SK-N-SH (cell line): ENCODE measurements around the gene DPP10. TPM values are rescaled to one million over a fixed set of nuclear protein-coding genes. Genes with fewer than 3 reads are reported as not detected.
"Not testable (repeated sequence)": the region's sequence is repeated elsewhere in the genome, so short reads cannot be mapped to it uniquely, and the experiment has no call there.

Source experiments
- CTCF ChIA-PET: fragments of 300-600, 350-600 bp; formaldehyde crosslinking; extraction: SDS; loops from one replicate; lab custom pipeline; 2021; lab: Yijun Ruan, JAX
- POLR2A ChIA-PET: fragments of 350-600 bp; sonication (Branson Sonifier 250); formaldehyde crosslinking; extraction: SDS; loops from one replicate; lab custom pipeline; 2020; ENCODE audit warnings: antibody characterized with exemption, inconsistent platforms; lab: Yijun Ruan, JAX
- DNase-seq: peaks from one replicate; pipeline ENCODE4 v3.0.0; 2012
- H2AFZ ChIP-seq: fragments of 200-600 bp; sonication (generic); 2 replicates; pipeline ENCODE4 v1.8.1; 2016; ENCODE audit warnings: antibody characterized with exemption, mild to moderate bottlenecking, low read depth
- H3F3A ChIP-seq: fragments of 200-600 bp; sonication (generic); replicated peaks from 2 replicates; pipeline ENCODE3; 2016; ENCODE audit warnings: antibody characterized with exemption, mild to moderate bottlenecking; ENCODE audit not compliant: insufficient read depth
- H3K27ac ChIP-seq, 2 experiments: fragments of 200-500 bp in 1 of 2; fragments of 200-600 bp in 1 of 2; sonication (Bioruptor generic) in 1 of 2; sonication (generic), shearing (Covaris generic) in 1 of 2; 2 replicates each; pipeline versions ENCODE4 v1.5.1 to v1.6.1; 2014 to 2016; ENCODE audit warnings: low read depth in 2 of 2, inconsistent platforms in 1 of 2, low read length in 1 of 2, mild to moderate bottlenecking in 1 of 2, mixed read lengths in 1 of 2
- H3K27me3 ChIP-seq: fragments of 200-600 bp; sonication (generic), shearing (Covaris generic); 2 replicates; pipeline ENCODE4 v1.6.1; 2016; ENCODE audit warnings: mixed run types; ENCODE audit not compliant: insufficient read depth
- H3K36me3 ChIP-seq, 2 experiments: fragments of 200-500 bp in 1 of 2; fragments of 200-600 bp in 1 of 2; sonication (Bioruptor generic) in 1 of 2; sonication (generic) in 1 of 2; replicated peaks in 1 of 2; 2 replicates each; pipeline versions ENCODE3 to v1.5.1; 2014 to 2016; ENCODE audit warnings: low read length in 1 of 2, mild to moderate bottlenecking in 1 of 2; ENCODE audit not compliant: insufficient read depth in 2 of 2, control insufficient read depth in 1 of 2
- H3K4me1 ChIP-seq, 2 experiments: fragments of 200-500 bp in 1 of 2; fragments of 200-600 bp in 1 of 2; sonication (Bioruptor generic) in 1 of 2; sonication (generic), shearing (Covaris generic) in 1 of 2; 2 replicates each; pipeline versions ENCODE4 v1.5.1 to v1.6.1; 2014 to 2016; ENCODE audit warnings: low read depth in 1 of 2, low read length in 1 of 2, mixed run types in 1 of 2; ENCODE audit not compliant: insufficient read depth in 2 of 2, control insufficient read depth in 1 of 2
- H3K4me2 ChIP-seq: fragments of 200-600 bp; sonication (generic), shearing (Covaris generic); 2 replicates; pipeline ENCODE4 v1.6.1; 2017; ENCODE audit warnings: mixed run types
- H3K4me3 ChIP-seq, 2 experiments: fragments of 200-500 bp in 1 of 2; fragments of 200-600 bp in 1 of 2; sonication (Bioruptor generic) in 1 of 2; sonication (generic), shearing (Covaris generic) in 1 of 2; 2 replicates each; pipeline versions ENCODE4 v1.5.1 to v1.8.1; 2014 to 2016; ENCODE audit warnings: low read depth in 2 of 2, inconsistent platforms in 1 of 2, low read length in 1 of 2, mild to moderate bottlenecking in 1 of 2, mixed read lengths in 1 of 2, moderate library complexity in 1 of 2
- H3K79me2 ChIP-seq: fragments of 200-600 bp; sonication (generic); 2 replicates; pipeline ENCODE4 v1.8.1; 2017; ENCODE audit warnings: mild to moderate bottlenecking; ENCODE audit not compliant: insufficient read depth
- H3K9ac ChIP-seq: fragments of 200-600 bp; sonication (generic); 2 replicates; pipeline ENCODE4 v1.6.1; 2017; ENCODE audit warnings: mixed run types
- H3K9me2 ChIP-seq: fragments of 200-600 bp; sonication (generic); 2 replicates; pipeline ENCODE4 v1.6.1; 2017; ENCODE audit warnings: mixed run types
- H3K9me3 ChIP-seq: fragments of 200-600 bp; sonication (generic); 2 replicates; pipeline ENCODE4 v1.6.1; 2017; ENCODE audit warnings: mixed run types, mild to moderate bottlenecking, moderate library complexity
- H4K20me1 ChIP-seq: fragments of 200-600 bp; sonication (generic); 2 replicates; pipeline ENCODE4 v1.6.1; 2017; ENCODE audit warnings: mild to moderate bottlenecking, mixed run types; ENCODE audit not compliant: insufficient read depth
- EZH2phosphoT487 ChIP-seq: fragments of 200-600 bp; sonication (generic); IDR thresholded peaks from 2 replicates; pipeline ENCODE4 v1.6.1; 2017; ENCODE audit warnings: low read depth, mixed run types, mild to moderate bottlenecking, antibody characterized with exemption, moderate library complexity, borderline replicate concordance
- FOXM1 ChIP-seq: IDR thresholded peaks from 2 replicates; pipeline ENCODE4 v1.4.0; 2012; ENCODE audit warnings: low read depth, mild to moderate bottlenecking
- GABPA ChIP-seq: IDR thresholded peaks from 2 replicates; pipeline ENCODE4 v1.4.0; 2012; ENCODE audit warnings: low read depth, mild to moderate bottlenecking
- GATA2 ChIP-seq: sonication (generic); formaldehyde crosslinking; IDR thresholded peaks from 2 replicates; pipeline ENCODE4 v1.5.0; 2020; ENCODE audit warnings: mild to moderate bottlenecking, missing genetic modification reagents
- MEF2A ChIP-seq: IDR thresholded peaks from 2 replicates; pipeline ENCODE4 v1.4.0; 2012; ENCODE audit warnings: low read depth, borderline replicate concordance
- SIN3A ChIP-seq: IDR thresholded peaks from 2 replicates; pipeline ENCODE4 v1.6.1; 2012; ENCODE audit warnings: low read depth, mild to moderate bottlenecking, low read length, moderate library complexity, borderline replicate concordance
- YY1 ChIP-seq: IDR thresholded peaks from 2 replicates; pipeline ENCODE4 v1.4.0; 2012; ENCODE audit warnings: low read depth, mild to moderate bottlenecking
- WGBS: methylation state at CpG from one replicate; pipeline ENCODE4 v1.1.6; 2017; ENCODE audit warnings: low lambda C conversion rate; 5-methylcytosine and 5-hydroxymethylcytosine counted together
- polyA plus RNA-seq, 3 experiments: library from polyadenylated mRNA; depleted of rRNA; stranded (reverse); fragments of >200 nt; gene quantifications; 2 replicates each; pipeline ENCODE4 v1.2.3, GENCODE V29; 2012
- TF ChIP-seq, protein P1 (sequence below): fragments of 200-600 bp; sonication (generic); IDR thresholded peaks from 2 replicates; pipeline ENCODE4 v1.6.1; 2017; ENCODE audit warnings: antibody characterized with exemption, mild to moderate bottlenecking, moderate library complexity
- TF ChIP-seq, protein P2 (sequence below): IDR thresholded peaks from 2 replicates; pipeline ENCODE4 v1.4.0; 2012; ENCODE audit warnings: low read depth, borderline replicate concordance
- TF ChIP-seq, protein P3 (sequence below): fragments of 150-350 bp; IDR thresholded peaks from 2 replicates; pipeline ENCODE4 v1.6.1; 2016; ENCODE audit warnings: mild to moderate bottlenecking, low read depth, low read length
- TF ChIP-seq, protein P4 (sequence below): IDR thresholded peaks from 2 replicates; pipeline ENCODE4 v1.4.0; 2012; ENCODE audit warnings: low read depth
- TF ChIP-seq, protein P5 (sequence below): fragments of 150-350 bp; IDR thresholded peaks from 2 replicates; pipeline ENCODE4 v1.6.1; 2017; ENCODE audit warnings: antibody characterized with exemption, low read length, low read depth, borderline replicate concordance

Gene DPP10
- polyA plus RNA-seq, 1 of the 3 experiments (the other 2 are of a cell fraction): not detected

DNA sequence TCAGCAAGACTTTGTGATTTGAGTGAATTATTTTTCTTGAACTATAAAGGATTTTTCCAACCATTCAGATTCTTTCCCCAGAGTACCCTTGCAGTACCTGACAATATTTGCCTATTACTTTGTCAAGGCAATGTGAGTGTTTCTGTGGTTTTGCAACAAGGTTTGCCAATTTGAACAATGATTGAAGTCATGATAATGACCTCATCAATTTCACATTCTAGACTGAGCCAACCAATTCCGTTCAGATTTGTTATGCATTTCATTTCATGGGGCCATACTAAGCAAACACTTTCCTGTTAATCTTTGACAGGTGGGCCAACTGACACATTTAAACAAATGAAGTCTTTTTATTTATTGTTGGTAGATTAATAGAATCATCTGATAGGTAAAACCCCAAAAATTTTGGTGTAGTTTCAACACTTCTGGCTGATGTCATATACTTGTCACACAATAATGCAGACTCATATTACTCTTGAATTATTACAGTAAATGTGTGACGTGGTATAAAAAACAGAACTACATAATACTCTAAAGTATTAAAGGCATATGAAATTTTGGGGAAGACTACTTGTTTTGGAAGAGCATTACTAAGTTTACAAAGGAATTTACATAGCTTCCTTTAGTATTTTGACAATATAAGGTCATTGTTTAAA is 526.4 kb downstream of the DPP10 start:
- no peak overlapping the region for H3K27ac ChIP-seq
- no peak overlapping the region for H3K4me3 ChIP-seq
- no peaks in the 10 kb centered on the region for H3K27me3 ChIP-seq
- H3K4me2 ChIP-seq: no peak overlapping the region
- H3K9ac ChIP-seq: no peak overlapping the region
- DNase-seq: no peak
- 3% methylated on average over 2 of the region's 2 CpGs for WGBS
- H3F3A ChIP-seq: no peaks in the 10 kb centered on the region
- H3K4me1 ChIP-seq: no peaks in the 10 kb centered on the region
- H3K79me2 ChIP-seq: no peaks in the 10 kb centered on the region
- H3K9me3 ChIP-seq: no peaks in the 10 kb centered on the region
- CTCF ChIA-PET: no interaction called here
- TF ChIP-seq, protein P1, sequence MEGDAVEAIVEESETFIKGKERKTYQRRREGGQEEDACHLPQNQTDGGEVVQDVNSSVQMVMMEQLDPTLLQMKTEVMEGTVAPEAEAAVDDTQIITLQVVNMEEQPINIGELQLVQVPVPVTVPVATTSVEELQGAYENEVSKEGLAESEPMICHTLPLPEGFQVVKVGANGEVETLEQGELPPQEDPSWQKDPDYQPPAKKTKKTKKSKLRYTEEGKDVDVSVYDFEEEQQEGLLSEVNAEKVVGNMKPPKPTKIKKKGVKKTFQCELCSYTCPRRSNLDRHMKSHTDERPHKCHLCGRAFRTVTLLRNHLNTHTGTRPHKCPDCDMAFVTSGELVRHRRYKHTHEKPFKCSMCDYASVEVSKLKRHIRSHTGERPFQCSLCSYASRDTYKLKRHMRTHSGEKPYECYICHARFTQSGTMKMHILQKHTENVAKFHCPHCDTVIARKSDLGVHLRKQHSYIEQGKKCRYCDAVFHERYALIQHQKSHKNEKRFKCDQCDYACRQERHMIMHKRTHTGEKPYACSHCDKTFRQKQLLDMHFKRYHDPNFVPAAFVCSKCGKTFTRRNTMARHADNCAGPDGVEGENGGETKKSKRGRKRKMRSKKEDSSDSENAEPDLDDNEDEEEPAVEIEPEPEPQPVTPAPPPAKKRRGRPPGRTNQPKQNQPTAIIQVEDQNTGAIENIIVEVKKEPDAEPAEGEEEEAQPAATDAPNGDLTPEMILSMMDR: no peak
- no peak for TF ChIP-seq MEF2A
- no peak for TF ChIP-seq GATA2 (CRISPR knock-in tag)
- TF ChIP-seq GABPA: no peak
- TF ChIP-seq, protein P2, sequence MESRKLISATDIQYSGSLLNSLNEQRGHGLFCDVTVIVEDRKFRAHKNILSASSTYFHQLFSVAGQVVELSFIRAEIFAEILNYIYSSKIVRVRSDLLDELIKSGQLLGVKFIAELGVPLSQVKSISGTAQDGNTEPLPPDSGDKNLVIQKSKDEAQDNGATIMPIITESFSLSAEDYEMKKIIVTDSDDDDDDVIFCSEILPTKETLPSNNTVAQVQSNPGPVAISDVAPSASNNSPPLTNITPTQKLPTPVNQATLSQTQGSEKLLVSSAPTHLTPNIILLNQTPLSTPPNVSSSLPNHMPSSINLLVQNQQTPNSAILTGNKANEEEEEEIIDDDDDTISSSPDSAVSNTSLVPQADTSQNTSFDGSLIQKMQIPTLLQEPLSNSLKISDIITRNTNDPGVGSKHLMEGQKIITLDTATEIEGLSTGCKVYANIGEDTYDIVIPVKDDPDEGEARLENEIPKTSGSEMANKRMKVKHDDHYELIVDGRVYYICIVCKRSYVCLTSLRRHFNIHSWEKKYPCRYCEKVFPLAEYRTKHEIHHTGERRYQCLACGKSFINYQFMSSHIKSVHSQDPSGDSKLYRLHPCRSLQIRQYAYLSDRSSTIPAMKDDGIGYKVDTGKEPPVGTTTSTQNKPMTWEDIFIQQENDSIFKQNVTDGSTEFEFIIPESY: no peak
- TF ChIP-seq YY1: no peak
- TF ChIP-seq FOXM1: no peak
- H3K36me3 ChIP-seq: no peaks in the 10 kb centered on the region
- no peaks in the 10 kb centered on the region for H4K20me1 ChIP-seq
- POLR2A ChIA-PET: no interaction called here
- 0 out of 2 replicates have a peak, but pooled peaks cover 2% of the 10 kb centered on the region for H3K9me2 ChIP-seq
- no peak overlapping the region for H2AFZ ChIP-seq

DNA sequence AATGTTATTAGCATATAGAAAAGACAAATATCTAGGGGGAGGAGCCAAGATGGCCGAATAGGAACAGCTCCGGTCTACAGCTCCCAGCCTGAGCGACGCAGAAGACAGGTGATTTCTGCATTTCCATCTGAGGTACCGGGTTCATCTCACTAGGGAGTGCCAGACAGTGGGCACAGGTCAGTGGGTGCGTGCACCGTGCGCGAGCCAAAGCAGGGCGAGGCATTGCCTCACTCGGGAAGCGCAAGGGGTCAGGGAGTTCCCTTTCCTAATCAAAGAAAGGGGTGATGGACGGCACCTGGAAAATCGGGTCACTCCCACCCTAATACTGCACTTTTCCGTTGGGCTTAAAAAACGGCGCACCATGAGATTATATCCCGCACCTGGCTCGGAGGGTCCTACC is 561.9 kb downstream of the DPP10 start:
- H3F3A ChIP-seq, H3K9ac ChIP-seq, H2AFZ ChIP-seq, H3K79me2 ChIP-seq, POLR2A ChIA-PET, H3K36me3 ChIP-seq, H3K27me3 ChIP-seq, CTCF ChIA-PET, DNase-seq, H3K4me3 ChIP-seq, H3K9me2 ChIP-seq, H3K4me2 ChIP-seq, H4K20me1 ChIP-seq, H3K4me1 ChIP-seq, H3K27ac ChIP-seq, H3K9me3 ChIP-seq: not testable (repeated sequence)
- WGBS: 56% methylated on average over 13 of the region's 19 CpGs

DNA sequence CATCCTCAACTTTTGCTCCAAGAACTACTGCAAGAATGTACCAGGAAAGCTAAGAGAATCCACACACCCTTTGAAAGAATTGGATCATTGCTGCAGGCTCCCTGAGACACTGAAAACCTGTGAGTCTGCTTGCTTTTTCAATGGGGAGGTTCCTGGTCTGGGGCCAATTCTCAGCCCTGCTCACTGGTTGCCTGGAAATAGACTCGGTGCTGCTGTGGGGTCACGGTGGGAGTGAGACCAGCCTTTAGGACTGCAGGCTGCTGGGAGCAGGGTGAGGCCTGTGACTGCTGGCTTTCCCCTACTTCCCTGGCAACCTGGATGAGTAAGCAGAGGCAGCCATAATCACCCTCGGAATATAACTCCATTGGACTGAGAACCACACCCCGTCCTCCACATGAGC is 569.3 kb downstream of the DPP10 start:
- Histone ChIP-seq H3K36me3 (no peaks in the 10 kb centered on the region), H3K27me3 (no peaks in the 10 kb centered on the region), H3K9me3 (no peaks in the 10 kb centered on the region), H2AFZ (no peak overlapping the region), H3K9ac (no peak overlapping the region), H3F3A (no peaks in the 10 kb centered on the region), H3K79me2 (no peaks in the 10 kb centered on the region), H3K9me2 (no peaks in the 10 kb centered on the region), H3K4me1 (no peaks in the 10 kb centered on the region), H3K27ac (no peak overlapping the region), H4K20me1 (no peaks in the 10 kb centered on the region), H3K4me3 (no peak overlapping the region), H3K4me2 (no peak overlapping the region)
- WGBS: 0% methylated on average over 2 of the region's 4 CpGs
- DNase-seq: no peak
- ChIA-PET CTCF (no interaction called here), POLR2A (no interaction called here)
- TF ChIP-seq, protein P3, sequence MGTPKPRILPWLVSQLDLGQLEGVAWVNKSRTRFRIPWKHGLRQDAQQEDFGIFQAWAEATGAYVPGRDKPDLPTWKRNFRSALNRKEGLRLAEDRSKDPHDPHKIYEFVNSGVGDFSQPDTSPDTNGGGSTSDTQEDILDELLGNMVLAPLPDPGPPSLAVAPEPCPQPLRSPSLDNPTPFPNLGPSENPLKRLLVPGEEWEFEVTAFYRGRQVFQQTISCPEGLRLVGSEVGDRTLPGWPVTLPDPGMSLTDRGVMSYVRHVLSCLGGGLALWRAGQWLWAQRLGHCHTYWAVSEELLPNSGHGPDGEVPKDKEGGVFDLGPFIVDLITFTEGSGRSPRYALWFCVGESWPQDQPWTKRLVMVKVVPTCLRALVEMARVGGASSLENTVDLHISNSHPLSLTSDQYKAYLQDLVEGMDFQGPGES: no peak
- TF ChIP-seq, protein P4, sequence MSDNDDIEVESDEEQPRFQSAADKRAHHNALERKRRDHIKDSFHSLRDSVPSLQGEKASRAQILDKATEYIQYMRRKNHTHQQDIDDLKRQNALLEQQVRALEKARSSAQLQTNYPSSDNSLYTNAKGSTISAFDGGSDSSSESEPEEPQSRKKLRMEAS: no peak
- TF ChIP-seq SIN3A (no peak), EZH2phosphoT487 (no peak)
- TF ChIP-seq, protein P2: no peak
- TF ChIP-seq, protein P5, sequence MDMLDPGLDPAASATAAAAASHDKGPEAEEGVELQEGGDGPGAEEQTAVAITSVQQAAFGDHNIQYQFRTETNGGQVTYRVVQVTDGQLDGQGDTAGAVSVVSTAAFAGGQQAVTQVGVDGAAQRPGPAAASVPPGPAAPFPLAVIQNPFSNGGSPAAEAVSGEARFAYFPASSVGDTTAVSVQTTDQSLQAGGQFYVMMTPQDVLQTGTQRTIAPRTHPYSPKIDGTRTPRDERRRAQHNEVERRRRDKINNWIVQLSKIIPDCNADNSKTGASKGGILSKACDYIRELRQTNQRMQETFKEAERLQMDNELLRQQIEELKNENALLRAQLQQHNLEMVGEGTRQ: no peak
